HCT116 (cell line): ENCODE results near the gene PLEKHO2.

Experiments
- CTCF ChIP-seq, 3 experiments: fragments of 200-600 bp in 1 of 3; sonication (generic) in 1 of 3; IDR thresholded peaks in 2 of 3; conservative IDR thresholded peaks in 1 of 3; 2 replicates each; pipeline ENCODE4 v1.5.1; 2012 to 2017; ENCODE audit warnings: low read depth in 2 of 3, low read length in 2 of 3, antibody characterized with exemption in 1 of 3, borderline replicate concordance in 1 of 3, control low read depth in 1 of 3, mild to moderate bottlenecking in 1 of 3, mixed read lengths in 1 of 3, mixed run types in 1 of 3, moderate library complexity in 1 of 3; ENCODE audit not compliant: insufficient read depth in 1 of 3
- EZH2 ChIP-seq: fragments of 200-600 bp; sonication (generic); IDR thresholded peaks from 2 replicates; pipeline ENCODE4 v1.6.1; 2017; ENCODE audit warnings: antibody characterized with exemption, mixed run types
- EZH2phosphoT487 ChIP-seq: fragments of 200-600 bp; IDR thresholded peaks from 2 replicates; pipeline ENCODE4 v1.6.1; 2018; ENCODE audit warnings: antibody characterized with exemption, borderline replicate concordance
- MAX ChIP-seq: IDR thresholded peaks from 2 replicates; pipeline ENCODE4 v1.6.1; 2012
- POLR2A ChIP-seq: IDR thresholded peaks from 2 replicates; pipeline ENCODE4 v1.7.0; 2011; ENCODE audit warnings: borderline replicate concordance; ENCODE audit not compliant: insufficient read depth, insufficient read length; ENCODE audit errors: extremely low read depth
- POLR2AphosphoS5 ChIP-seq: IDR thresholded peaks from 2 replicates; pipeline ENCODE4 v1.6.1; 2011; ENCODE audit warnings: mild to moderate bottlenecking, low read depth, low read length, moderate library complexity
- REST ChIP-seq: IDR thresholded peaks from 2 replicates; pipeline ENCODE4 v1.6.1; 2012; ENCODE audit warnings: low read depth
- SIN3A ChIP-seq: IDR thresholded peaks from 2 replicates; pipeline ENCODE4 v1.6.1; 2012; ENCODE audit warnings: low read depth

- TF ChIP-seq EZH2phosphoT487 (no peak), CTCF (IDR thresholded peaks at IDR 0.05 in 2 of 3, conservative IDR thresholded peaks at IDR 0.05 in 1 of 3; ENCODE audit: borderline replicate concordance in 1 of 3, insufficient read depth in 1 of 3, low read depth in 2 of 3, low read length in 2 of 3) (no peak), POLR2A (no peak), REST (no peak), EZH2 (no peak), MAX (no peak), SIN3A (no peak), POLR2AphosphoS5 (no peak)
Observed at GRCh38 chr15:64803526-64803925, 38.2 kb upstream of the PLEKHO2 start.
